ENCODE measurements around the gene INIP.

DNA sequence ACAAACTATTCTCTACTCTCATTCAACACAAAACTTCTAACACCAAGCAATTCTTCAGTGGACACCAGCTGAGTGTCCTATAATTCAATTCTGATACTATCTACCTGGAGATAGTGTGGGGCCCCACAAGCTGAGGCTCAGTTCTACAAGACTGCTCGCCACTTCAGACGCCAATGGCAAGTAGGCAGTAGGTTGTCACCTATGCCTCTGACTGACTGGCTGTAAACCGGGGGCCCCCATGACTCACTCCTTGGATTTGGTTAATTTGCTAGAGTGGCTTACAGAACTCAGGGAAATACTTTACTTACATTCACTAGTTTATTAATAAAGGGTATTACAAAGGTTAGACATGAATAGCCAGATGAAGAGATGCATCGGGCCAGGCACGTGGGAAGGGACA is 21.5 kb downstream of the INIP start:
- TF ChIP-seq SP1 (IDR thresholded peaks at IDR 0.05) (no peak), ARNT (IDR thresholded peaks at IDR 0.05) (no peak), ELF4 (IDR thresholded peaks at IDR 0.05) (no peak), CTBP1 (IDR thresholded peaks at IDR 0.05; ENCODE audit: borderline replicate concordance) (no peak), FOXK2 (IDR thresholded peaks at IDR 0.05) (no peak), BHLHE40 (IDR thresholded peaks at IDR 0.05; ENCODE audit: borderline replicate concordance) (no peak), FOXA1 (IDR thresholded peaks at IDR 0.05) (no peak), FOXM1 (IDR thresholded peaks at IDR 0.05; ENCODE audit: borderline replicate concordance) (no peak), HDGF (IDR thresholded peaks at IDR 0.05; ENCODE audit: borderline replicate concordance) (no peak), NFRKB (IDR thresholded peaks at IDR 0.05) (no peak), TARDBP (IDR thresholded peaks at IDR 0.05) (no peak)

All from HEK293T (cell line).